Central memory CD8-positive, alpha-beta T cell (primary cell): ENCODE results near the gene DLG3.

ENCODE experiments used
- ATAC-seq: fragments of 150-1000 bp; cut with Tn5 transposase; replicated peaks from 2 replicates; pipeline ENCODE4 v1.10.0; 2022; ENCODE audit warnings: mild to moderate bottlenecking, moderate FRiP score, moderate number of reproducible peaks; ENCODE audit not compliant: poor library complexity, severe bottlenecking; ENCODE audit errors: extremely low read depth
- DNase-seq, 2 donors: peaks; one replicate each; pipeline ENCODE4 v3.0.0; 2021; ENCODE audit warnings: low spot score in 2 of 2
- H3K27ac Mint-ChIP-seq: one replicate; pipeline ENCODE4 v1.8.0; 2022; ENCODE audit warnings: low read depth, mild to moderate bottlenecking, moderate library complexity, mixed read lengths
- H3K27me3 Mint-ChIP-seq: one replicate; pipeline ENCODE4 v1.8.0; 2022; ENCODE audit warnings: mixed read lengths
- H3K36me3 Mint-ChIP-seq: one replicate; pipeline ENCODE4 v1.8.0; 2022; ENCODE audit warnings: mild to moderate bottlenecking, moderate library complexity, mixed read lengths; ENCODE audit not compliant: insufficient read depth
- H3K4me1 Mint-ChIP-seq: one replicate; pipeline ENCODE4 v1.8.0; 2022; ENCODE audit warnings: mixed read lengths
- H3K4me3 Mint-ChIP-seq: one replicate; pipeline ENCODE4 v1.8.0; 2022; ENCODE audit warnings: mild to moderate bottlenecking, moderate library complexity, mixed read lengths
- H3K9me3 Mint-ChIP-seq: one replicate; pipeline ENCODE4 v1.8.0; 2022; ENCODE audit warnings: mixed read lengths

Gene DLG3

GRCh38 chrX:70468709-70469108 lies 24.1 kb downstream of the DLG3 start:
- Mint-ChIP-seq H3K4me1 (peaks cover 20% of the 10 kb centered on the region), H3K9me3 (no peaks in the 10 kb centered on the region), H3K4me3 (no peak overlapping the region), H3K36me3 (peaks cover 7% of the 10 kb centered on the region), H3K27ac (no peak overlapping the region), H3K27me3 (no peaks in the 10 kb centered on the region)
- no peak for DNase-seq
- no peak for ATAC-seq

DNA sequence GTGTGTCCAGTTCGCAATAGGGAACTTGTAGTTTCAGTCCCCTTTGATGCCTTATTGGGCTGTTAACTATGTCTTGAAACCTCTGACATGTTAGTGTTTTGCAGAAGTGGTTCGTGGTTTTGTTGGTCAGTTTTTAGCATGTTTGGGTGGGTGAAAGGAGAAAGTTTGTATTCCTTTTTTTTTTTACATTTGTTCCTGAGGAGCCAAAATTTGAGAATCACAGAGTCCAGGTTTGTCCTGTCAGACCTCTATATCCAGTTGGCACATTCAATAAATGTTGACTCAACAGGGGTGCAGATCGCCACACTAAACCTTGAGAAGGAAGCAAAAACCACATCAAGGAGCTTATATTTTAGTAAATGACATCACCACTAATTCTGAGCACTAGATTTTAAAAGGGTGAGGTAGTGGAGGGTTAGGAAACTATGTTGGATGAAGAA lies 26.2 kb downstream of the DLG3 start:
- ATAC-seq (no peak), DNase-seq (no peak)
- Mint-ChIP-seq H3K27me3 (no peaks in the 10 kb centered on the region), H3K9me3 (no peaks in the 10 kb centered on the region), H3K27ac (no peak overlapping the region), H3K4me1 (peaks cover 19% of the 10 kb centered on the region), H3K4me3 (no peak overlapping the region), H3K36me3 (peaks cover 4% of the 10 kb centered on the region)

- DNase-seq (no peak), ATAC-seq (no peak)
- Mint-ChIP-seq H3K4me3 (no peak overlapping the region), H3K9me3 (no peaks in the 10 kb centered on the region), H3K27me3 (no peaks in the 10 kb centered on the region), H3K27ac (no peak overlapping the region), H3K4me1 (peaks cover 11% of the 10 kb centered on the region), H3K36me3 (peaks cover 3% of the 10 kb centered on the region)
These were observed 31.7 kb downstream of the DLG3 start for GRCh38 chrX:70476166-70476933.

- ATAC-seq = no peak
- H3K9me3 Mint-ChIP-seq = no peaks in the 10 kb centered on the region
- H3K27ac Mint-ChIP-seq = no peak overlapping the region
- no peaks in the 10 kb centered on the region for H3K27me3 Mint-ChIP-seq
- peaks cover 3% of the 10 kb centered on the region for H3K36me3 Mint-ChIP-seq
- DNase-seq = no peak
- H3K4me1 Mint-ChIP-seq = peaks cover 5% of the 10 kb centered on the region
- H3K4me3 Mint-ChIP-seq = no peak overlapping the region
These were observed 32.5 kb downstream of the DLG3 start for GRCh38 chrX:70476934-70477733.

DNA sequence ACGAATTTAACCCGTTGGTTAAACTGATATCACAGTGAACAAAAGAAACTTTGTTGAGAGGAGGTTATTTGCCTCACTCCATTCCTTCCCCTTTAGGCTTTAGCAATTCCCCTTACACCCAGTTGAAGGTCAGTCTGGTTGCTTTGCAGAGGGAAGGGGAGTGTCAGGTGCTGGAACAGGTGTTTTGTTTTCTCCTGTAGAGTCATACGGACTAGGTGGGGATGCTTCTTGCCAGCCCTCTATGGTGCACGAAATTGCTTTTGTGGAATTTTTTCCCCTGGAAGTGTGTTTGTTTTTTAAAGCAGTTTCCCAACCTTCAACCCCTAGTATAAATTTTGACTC lies 33.1 kb downstream of the DLG3 start:
- Mint-ChIP-seq H3K27me3 (no peaks in the 10 kb centered on the region), H3K4me3 (no peak overlapping the region), H3K9me3 (no peaks in the 10 kb centered on the region), H3K27ac (no peak overlapping the region), H3K4me1 (peaks cover 5% of the 10 kb centered on the region), H3K36me3 (peaks cover 3% of the 10 kb centered on the region)
- ATAC-seq (no peak), DNase-seq (no peak)

DNA sequence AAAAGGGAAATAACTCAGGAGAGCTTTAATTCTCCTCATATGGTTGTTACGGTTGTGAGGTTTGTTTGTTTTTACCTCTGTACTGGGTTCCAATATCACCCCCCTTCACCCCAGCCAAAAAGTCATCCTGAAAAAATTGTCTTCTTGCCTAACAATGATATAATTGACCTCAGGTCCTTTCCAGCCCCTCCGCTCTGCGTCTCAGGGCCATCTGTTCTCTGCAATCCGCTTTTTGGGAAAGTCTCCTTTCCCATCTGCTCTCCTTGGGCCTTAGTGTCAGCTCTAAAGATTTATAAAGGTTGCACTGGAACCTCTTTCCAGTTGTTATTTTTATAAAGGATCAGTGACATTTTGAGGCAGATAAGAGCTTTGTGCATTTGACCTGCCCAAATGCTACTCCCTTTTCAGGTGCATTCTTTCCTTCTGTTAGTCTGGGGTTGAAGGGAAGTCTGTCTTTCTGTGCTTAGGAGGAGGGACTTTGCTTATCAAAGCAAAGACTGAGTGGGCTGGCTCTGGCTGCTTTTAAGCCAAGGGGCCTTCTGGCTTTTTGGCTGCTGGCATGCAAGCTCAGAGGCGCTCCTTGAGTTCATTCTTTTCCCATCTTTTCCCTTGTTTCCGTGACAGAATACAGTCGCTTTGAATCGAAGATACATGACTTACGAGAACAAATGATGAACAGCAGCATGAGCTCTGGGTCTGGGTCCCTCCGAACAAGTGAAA lies 34.1 kb downstream of the DLG3 start:
- no peak overlapping the region for H3K27ac Mint-ChIP-seq
- no peak overlapping the region for H3K4me3 Mint-ChIP-seq
- no peak for ATAC-seq
- H3K4me1 Mint-ChIP-seq = peaks cover 10% of the 10 kb centered on the region
- no peak for DNase-seq
- no peaks in the 10 kb centered on the region for H3K9me3 Mint-ChIP-seq
- peaks cover 2% of the 10 kb centered on the region for H3K36me3 Mint-ChIP-seq
- no peaks in the 10 kb centered on the region for H3K27me3 Mint-ChIP-seq

- H3K36me3 Mint-ChIP-seq = peaks cover 2% of the 10 kb centered on the region
- H3K9me3 Mint-ChIP-seq = no peaks in the 10 kb centered on the region
- DNase-seq = no peak
- H3K4me1 Mint-ChIP-seq = peaks cover 5% of the 10 kb centered on the region
- no peaks in the 10 kb centered on the region for H3K27me3 Mint-ChIP-seq
- ATAC-seq = no peak
- no peak overlapping the region for H3K27ac Mint-ChIP-seq
- no peak overlapping the region for H3K4me3 Mint-ChIP-seq
These were observed 34.7 kb downstream of the DLG3 start for GRCh38 chrX:70479247-70479921.

DNA sequence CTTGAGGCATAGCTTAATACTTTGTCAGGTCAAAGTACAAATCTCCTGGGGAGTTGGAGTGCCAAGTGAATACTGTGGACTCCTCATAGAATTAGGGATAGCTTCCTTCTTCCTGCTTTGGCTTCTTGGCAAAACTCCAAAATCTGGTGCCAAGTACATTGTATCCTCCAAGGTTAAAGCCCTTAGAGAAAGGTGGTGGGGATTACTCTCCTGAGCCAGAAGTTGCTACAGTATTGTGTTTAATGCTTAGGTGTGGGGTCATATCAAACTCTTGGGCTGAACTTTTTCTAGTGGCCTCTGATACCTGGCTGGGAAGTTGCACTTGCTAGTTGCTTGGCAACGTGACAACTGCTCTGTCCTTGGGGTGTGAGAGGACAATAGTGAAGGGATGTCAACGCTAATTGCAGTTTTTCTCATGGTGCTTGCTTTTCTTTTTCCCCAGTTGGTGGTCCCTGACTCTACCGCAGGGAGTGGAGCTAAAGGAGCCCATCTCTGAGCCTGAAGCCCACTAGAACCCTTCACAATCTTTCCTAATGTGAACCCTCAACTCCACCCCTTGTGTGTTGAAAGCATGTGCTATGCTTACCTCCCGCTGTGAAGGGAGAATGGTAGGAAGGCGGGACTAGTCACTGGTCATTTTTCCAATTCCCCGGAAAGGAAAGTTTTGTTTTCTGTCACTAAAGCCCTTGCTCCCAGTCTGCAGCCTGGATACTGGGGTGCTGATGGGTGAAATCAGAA lies 35.5 kb downstream of the DLG3 start:
- H3K4me1 Mint-ChIP-seq = peaks cover 5% of the 10 kb centered on the region
- ATAC-seq (no peak), DNase-seq (no peak)
- no peak overlapping the region for H3K27ac Mint-ChIP-seq
- peaks cover 2% of the 10 kb centered on the region for H3K36me3 Mint-ChIP-seq
- H3K9me3 Mint-ChIP-seq = no peaks in the 10 kb centered on the region
- no peak overlapping the region for H3K4me3 Mint-ChIP-seq
- H3K27me3 Mint-ChIP-seq = no peaks in the 10 kb centered on the region

DNA sequence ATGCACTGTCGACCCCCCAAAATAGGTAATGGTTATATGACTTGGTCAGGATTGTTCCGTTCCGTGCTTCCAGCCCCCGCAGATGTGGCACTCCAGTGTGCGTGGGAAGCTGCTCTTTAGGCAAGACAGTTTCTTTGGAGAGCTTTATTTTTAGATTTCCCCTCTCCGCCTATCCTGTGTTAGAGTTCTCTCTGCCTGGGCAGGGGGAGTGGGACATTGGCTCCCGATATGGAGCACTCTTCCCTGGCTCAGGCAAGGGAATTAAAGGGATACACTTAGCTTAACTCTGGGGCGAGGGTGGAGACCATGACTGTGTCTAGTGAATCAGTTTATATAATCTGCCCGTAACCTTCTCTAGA lies 36.0 kb downstream of the DLG3 start:
- ATAC-seq (no peak), DNase-seq (no peak)
- peaks cover 5% of the 10 kb centered on the region for H3K4me1 Mint-ChIP-seq
- H3K27ac Mint-ChIP-seq = no peak overlapping the region
- H3K4me3 Mint-ChIP-seq = no peak overlapping the region
- no peaks in the 10 kb centered on the region for H3K27me3 Mint-ChIP-seq
- H3K36me3 Mint-ChIP-seq = peaks cover 4% of the 10 kb centered on the region
- H3K9me3 Mint-ChIP-seq = no peaks in the 10 kb centered on the region

- Mint-ChIP-seq H3K4me1 (peaks cover 5% of the 10 kb centered on the region), H3K27me3 (no peaks in the 10 kb centered on the region), H3K36me3 (peaks cover 7% of the 10 kb centered on the region), H3K9me3 (no peaks in the 10 kb centered on the region), H3K27ac (no peak overlapping the region), H3K4me3 (no peak overlapping the region)
- DNase-seq (no peak), ATAC-seq (no peak)
These were observed 37.0 kb downstream of the DLG3 start for GRCh38 chrX:70481471-70482270.

DNA sequence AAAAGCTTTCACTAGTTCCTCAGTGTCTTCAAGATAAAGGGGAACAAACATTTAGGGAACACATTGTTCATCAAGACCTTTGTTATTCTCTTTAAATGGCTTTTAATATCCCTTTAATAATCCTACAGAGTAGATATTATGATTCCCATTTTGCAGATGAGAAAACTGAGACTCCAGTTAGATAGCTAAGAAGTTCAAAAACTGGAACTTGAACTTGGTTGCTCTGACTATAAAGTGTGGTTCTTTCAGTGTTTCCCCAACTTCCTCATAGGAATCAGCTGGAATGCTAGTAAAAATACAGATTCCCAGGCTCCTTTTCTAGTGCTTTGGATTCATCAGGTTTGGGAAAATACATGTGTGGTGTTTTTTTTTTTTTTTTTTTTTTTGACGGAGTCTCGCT lies 37.7 kb downstream of the DLG3 start:
- no peak for DNase-seq
- peaks cover 5% of the 10 kb centered on the region for H3K4me1 Mint-ChIP-seq
- ATAC-seq = no peak
- H3K36me3 Mint-ChIP-seq = peaks cover 8% of the 10 kb centered on the region
- no peak overlapping the region for H3K4me3 Mint-ChIP-seq
- no peaks in the 10 kb centered on the region for H3K9me3 Mint-ChIP-seq
- H3K27me3 Mint-ChIP-seq = no peaks in the 10 kb centered on the region
- H3K27ac Mint-ChIP-seq = no peak overlapping the region
